ENCODE measurements around the gene GAMT.

DNA sequence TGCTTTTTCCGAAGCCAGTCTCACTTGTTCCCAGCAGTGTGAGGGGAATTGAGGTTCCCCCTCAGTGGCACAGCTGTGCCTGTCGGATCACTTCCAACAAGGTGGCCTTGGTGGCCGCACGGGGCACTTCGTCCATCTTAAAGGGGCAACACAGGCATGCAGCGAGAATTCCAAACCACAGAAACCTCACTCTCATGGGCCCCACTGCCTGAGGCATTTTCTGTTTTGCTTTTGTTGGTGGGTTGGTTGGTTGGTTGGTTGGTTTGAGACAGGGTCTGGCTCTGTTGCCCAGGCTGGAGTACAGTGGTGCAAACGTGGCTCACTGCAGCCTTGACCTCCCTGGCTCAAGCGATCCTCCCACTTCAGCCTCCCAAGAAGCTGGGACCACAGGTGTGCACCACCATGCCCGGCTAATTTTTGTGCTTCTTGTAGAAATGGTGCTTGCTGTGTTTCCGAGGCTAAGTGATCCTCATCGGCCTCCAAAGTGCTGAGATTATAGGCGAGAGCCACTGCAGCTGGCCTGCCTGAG lies 21.3 kb downstream of the GAMT start:
- TF ChIP-seq, protein P1, sequence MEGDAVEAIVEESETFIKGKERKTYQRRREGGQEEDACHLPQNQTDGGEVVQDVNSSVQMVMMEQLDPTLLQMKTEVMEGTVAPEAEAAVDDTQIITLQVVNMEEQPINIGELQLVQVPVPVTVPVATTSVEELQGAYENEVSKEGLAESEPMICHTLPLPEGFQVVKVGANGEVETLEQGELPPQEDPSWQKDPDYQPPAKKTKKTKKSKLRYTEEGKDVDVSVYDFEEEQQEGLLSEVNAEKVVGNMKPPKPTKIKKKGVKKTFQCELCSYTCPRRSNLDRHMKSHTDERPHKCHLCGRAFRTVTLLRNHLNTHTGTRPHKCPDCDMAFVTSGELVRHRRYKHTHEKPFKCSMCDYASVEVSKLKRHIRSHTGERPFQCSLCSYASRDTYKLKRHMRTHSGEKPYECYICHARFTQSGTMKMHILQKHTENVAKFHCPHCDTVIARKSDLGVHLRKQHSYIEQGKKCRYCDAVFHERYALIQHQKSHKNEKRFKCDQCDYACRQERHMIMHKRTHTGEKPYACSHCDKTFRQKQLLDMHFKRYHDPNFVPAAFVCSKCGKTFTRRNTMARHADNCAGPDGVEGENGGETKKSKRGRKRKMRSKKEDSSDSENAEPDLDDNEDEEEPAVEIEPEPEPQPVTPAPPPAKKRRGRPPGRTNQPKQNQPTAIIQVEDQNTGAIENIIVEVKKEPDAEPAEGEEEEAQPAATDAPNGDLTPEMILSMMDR (IDR thresholded peaks at IDR 0.05), result no peak
- no peak for TF ChIP-seq POLR2A (IDR thresholded peaks at IDR 0.05)
